Measurements from ENCODE around the gene ACSM5. TPM values are rescaled to one million over a fixed set of nuclear protein-coding genes. Genes with fewer than 3 reads are reported as not detected.

The ACSM5 gene
- total and polyA plus RNA-seq, 2 experiments from 2014 or later = not detected

GRCh38 chr16:20485408-20485807 lies 76.1 kb downstream of the ACSM5 start:
- no peaks in the 10 kb centered on the region for H4K20me1 ChIP-seq (replicated peaks; ENCODE audit: insufficient read depth)

More at GRCh38 chr16:20485408-20485807, 76.1 kb downstream of the ACSM5 start:
- no peak overlapping the region for H3K27ac ChIP-seq (ENCODE audit: low read depth)
- DNase-seq (ENCODE audit: low spot score) (no peak), ATAC-seq (no peak)
- no peak overlapping the region for H3K4me3 ChIP-seq
- no peaks in the 10 kb centered on the region for H3K4me1 Mint-ChIP-seq
- H3K79me2 ChIP-seq (replicated peaks; ENCODE audit: insufficient read depth) = no peaks in the 10 kb centered on the region
- H3K9me2 ChIP-seq (ENCODE audit: insufficient read depth) = no peaks in the 10 kb centered on the region
- H3K27me3 ChIP-seq (ENCODE audit: insufficient read depth) = no peaks in the 10 kb centered on the region
- H3K27me3 Mint-ChIP-seq (ENCODE audit: insufficient read depth, low read depth, poor library complexity) = no peaks in the 10 kb centered on the region
- H2AFZ ChIP-seq = no peak overlapping the region
- no peak for TF ChIP-seq NANOG (IDR thresholded peaks at IDR 0.05; ENCODE audit: borderline replicate concordance)
- TF ChIP-seq, protein P1, sequence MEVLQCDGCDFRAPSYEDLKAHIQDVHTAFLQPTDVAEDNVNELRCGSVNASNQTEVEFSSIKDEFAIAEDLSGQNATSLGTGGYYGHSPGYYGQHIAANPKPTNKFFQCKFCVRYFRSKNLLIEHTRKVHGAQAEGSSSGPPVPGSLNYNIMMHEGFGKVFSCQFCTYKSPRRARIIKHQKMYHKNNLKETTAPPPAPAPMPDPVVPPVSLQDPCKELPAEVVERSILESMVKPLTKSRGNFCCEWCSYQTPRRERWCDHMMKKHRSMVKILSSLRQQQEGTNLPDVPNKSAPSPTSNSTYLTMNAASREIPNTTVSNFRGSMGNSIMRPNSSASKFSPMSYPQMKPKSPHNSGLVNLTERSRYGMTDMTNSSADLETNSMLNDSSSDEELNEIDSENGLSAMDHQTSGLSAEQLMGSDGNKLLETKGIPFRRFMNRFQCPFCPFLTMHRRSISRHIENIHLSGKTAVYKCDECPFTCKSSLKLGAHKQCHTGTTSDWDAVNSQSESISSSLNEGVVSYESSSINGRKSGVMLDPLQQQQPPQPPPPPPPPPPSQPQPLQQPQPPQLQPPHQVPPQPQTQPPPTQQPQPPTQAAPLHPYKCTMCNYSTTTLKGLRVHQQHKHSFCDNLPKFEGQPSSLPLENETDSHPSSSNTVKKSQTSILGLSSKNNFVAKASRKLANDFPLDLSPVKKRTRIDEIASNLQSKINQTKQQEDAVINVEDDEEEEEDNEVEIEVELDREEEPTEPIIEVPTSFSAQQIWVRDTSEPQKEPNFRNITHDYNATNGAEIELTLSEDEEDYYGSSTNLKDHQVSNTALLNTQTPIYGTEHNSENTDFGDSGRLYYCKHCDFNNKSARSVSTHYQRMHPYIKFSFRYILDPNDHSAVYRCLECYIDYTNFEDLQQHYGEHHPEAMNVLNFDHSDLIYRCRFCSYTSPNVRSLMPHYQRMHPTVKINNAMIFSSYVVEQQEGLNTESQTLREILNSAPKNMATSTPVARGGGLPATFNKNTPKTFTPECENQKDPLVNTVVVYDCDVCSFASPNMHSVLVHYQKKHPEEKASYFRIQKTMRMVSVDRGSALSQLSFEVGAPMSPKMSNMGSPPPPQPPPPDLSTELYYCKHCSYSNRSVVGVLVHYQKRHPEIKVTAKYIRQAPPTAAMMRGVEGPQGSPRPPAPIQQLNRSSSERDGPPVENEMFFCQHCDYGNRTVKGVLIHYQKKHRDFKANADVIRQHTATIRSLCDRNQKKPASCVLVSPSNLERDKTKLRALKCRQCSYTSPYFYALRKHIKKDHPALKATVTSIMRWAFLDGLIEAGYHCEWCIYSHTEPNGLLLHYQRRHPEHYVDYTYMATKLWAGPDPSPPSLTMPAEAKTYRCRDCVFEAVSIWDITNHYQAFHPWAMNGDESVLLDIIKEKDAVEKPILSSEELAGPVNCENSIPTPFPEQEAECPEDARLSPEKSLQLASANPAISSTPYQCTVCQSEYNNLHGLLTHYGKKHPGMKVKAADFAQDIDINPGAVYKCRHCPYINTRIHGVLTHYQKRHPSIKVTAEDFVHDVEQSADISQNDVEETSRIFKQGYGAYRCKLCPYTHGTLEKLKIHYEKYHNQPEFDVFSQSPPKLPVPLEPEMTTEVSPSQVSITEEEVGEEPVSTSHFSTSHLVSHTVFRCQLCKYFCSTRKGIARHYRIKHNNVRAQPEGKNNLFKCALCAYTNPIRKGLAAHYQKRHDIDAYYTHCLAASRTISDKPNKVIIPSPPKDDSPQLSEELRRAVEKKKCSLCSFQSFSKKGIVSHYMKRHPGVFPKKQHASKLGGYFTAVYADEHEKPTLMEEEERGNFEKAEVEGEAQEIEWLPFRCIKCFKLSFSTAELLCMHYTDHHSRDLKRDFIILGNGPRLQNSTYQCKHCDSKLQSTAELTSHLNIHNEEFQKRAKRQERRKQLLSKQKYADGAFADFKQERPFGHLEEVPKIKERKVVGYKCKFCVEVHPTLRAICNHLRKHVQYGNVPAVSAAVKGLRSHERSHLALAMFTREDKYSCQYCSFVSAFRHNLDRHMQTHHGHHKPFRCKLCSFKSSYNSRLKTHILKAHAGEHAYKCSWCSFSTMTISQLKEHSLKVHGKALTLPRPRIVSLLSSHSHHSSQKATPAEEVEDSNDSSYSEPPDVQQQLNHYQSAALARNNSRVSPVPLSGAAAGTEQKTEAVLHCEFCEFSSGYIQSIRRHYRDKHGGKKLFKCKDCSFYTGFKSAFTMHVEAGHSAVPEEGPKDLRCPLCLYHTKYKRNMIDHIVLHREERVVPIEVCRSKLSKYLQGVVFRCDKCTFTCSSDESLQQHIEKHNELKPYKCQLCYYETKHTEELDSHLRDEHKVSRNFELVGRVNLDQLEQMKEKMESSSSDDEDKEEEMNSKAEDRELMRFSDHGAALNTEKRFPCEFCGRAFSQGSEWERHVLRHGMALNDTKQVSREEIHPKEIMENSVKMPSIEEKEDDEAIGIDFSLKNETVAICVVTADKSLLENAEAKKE (CRISPR knock-in tag; IDR thresholded peaks at IDR 0.05) = no peak
- TF ChIP-seq CREB1 (CRISPR knock-in tag; IDR thresholded peaks at IDR 0.05; ENCODE audit: low read depth) = no peak
- TF ChIP-seq POLR2AphosphoS5 (IDR thresholded peaks at IDR 0.05; ENCODE audit: low read depth) = no peak
- TF ChIP-seq STAT1 (IDR thresholded peaks at IDR 0.05; ENCODE audit: unreplicated experiment) = no peak
- no peak for TF ChIP-seq ZNF114 (CRISPR knock-in tag; IDR thresholded peaks at IDR 0.05)
- TF ChIP-seq, protein P2, sequence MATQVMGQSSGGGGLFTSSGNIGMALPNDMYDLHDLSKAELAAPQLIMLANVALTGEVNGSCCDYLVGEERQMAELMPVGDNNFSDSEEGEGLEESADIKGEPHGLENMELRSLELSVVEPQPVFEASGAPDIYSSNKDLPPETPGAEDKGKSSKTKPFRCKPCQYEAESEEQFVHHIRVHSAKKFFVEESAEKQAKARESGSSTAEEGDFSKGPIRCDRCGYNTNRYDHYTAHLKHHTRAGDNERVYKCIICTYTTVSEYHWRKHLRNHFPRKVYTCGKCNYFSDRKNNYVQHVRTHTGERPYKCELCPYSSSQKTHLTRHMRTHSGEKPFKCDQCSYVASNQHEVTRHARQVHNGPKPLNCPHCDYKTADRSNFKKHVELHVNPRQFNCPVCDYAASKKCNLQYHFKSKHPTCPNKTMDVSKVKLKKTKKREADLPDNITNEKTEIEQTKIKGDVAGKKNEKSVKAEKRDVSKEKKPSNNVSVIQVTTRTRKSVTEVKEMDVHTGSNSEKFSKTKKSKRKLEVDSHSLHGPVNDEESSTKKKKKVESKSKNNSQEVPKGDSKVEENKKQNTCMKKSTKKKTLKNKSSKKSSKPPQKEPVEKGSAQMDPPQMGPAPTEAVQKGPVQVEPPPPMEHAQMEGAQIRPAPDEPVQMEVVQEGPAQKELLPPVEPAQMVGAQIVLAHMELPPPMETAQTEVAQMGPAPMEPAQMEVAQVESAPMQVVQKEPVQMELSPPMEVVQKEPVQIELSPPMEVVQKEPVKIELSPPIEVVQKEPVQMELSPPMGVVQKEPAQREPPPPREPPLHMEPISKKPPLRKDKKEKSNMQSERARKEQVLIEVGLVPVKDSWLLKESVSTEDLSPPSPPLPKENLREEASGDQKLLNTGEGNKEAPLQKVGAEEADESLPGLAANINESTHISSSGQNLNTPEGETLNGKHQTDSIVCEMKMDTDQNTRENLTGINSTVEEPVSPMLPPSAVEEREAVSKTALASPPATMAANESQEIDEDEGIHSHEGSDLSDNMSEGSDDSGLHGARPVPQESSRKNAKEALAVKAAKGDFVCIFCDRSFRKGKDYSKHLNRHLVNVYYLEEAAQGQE (IDR thresholded peaks at IDR 0.05; ENCODE audit: unreplicated experiment) = no peak
- TF ChIP-seq, protein P3, sequence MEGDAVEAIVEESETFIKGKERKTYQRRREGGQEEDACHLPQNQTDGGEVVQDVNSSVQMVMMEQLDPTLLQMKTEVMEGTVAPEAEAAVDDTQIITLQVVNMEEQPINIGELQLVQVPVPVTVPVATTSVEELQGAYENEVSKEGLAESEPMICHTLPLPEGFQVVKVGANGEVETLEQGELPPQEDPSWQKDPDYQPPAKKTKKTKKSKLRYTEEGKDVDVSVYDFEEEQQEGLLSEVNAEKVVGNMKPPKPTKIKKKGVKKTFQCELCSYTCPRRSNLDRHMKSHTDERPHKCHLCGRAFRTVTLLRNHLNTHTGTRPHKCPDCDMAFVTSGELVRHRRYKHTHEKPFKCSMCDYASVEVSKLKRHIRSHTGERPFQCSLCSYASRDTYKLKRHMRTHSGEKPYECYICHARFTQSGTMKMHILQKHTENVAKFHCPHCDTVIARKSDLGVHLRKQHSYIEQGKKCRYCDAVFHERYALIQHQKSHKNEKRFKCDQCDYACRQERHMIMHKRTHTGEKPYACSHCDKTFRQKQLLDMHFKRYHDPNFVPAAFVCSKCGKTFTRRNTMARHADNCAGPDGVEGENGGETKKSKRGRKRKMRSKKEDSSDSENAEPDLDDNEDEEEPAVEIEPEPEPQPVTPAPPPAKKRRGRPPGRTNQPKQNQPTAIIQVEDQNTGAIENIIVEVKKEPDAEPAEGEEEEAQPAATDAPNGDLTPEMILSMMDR (conservative IDR thresholded peaks at IDR 0.05; ENCODE audit: low read depth in 2 of 2) = no peak
- no peak for TF ChIP-seq EZH2 (IDR thresholded peaks at IDR 0.05; ENCODE audit: low read depth, unreplicated experiment)
- TF ChIP-seq JUNB (IDR thresholded peaks at IDR 0.05; ENCODE audit: unreplicated experiment) = no peak
- TF ChIP-seq ZNF331 (CRISPR knock-in tag; IDR thresholded peaks at IDR 0.05; ENCODE audit: low read depth) = no peak
- TF ChIP-seq ETS1 (IDR thresholded peaks at IDR 0.05) = no peak
- H3K36me3 Mint-ChIP-seq (ENCODE audit: low read depth) = no peaks in the 10 kb centered on the region
- H3F3A ChIP-seq (replicated peaks; ENCODE audit: low read depth) = no peaks in the 10 kb centered on the region
- H3K9me3 Mint-ChIP-seq = peaks cover 7% of the 10 kb centered on the region; the same call in 2 of the 3 replicates
- no peak overlapping the region for H3K27ac Mint-ChIP-seq
- no peak overlapping the region for H3K4me2 ChIP-seq
- no peaks in the 10 kb centered on the region for H3K36me3 ChIP-seq (ENCODE audit: insufficient read depth)
- no peak overlapping the region for H3K4me3 Mint-ChIP-seq
- no peaks in the 10 kb centered on the region for H3K4me1 ChIP-seq (ENCODE audit: insufficient read depth)

Data from GM23338 (cell line).